NB4 (cell line): ENCODE measurements around the gene OR1E1.
"Not testable (repeated sequence)": the region's sequence is repeated elsewhere in the genome, so short reads cannot be mapped to it uniquely, and the experiment has no call there.

Experiments
- DNase-seq: peaks from one replicate; pipeline ENCODE4 v3.0.0; 2010; ENCODE audit warnings: low read depth
- H3K4me3 ChIP-seq: one replicate; pipeline ENCODE4 v1.5.1; 2011; ENCODE audit warnings: mild to moderate bottlenecking, low read depth, low read length, moderate library complexity
- MYC ChIP-seq: IDR thresholded peaks from 2 replicates; pipeline ENCODE4 v1.6.1; 2011; ENCODE audit warnings: low read depth, low read length
- POLR2A ChIP-seq: IDR thresholded peaks from 2 replicates; pipeline ENCODE4 v1.6.1; 2011; ENCODE audit warnings: mild to moderate bottlenecking; ENCODE audit not compliant: insufficient read length; ENCODE audit errors: extremely low read depth
- TF ChIP-seq, protein P1 (sequence below): IDR thresholded peaks from 2 replicates; pipeline ENCODE4 v1.6.1; 2011; ENCODE audit warnings: low read depth, low read length
- TF ChIP-seq, protein P2 (sequence below): IDR thresholded peaks from one replicate; pipeline ENCODE4 v1.5.1; 2012; ENCODE audit warnings: low read depth, low read length

OR1E1 gene

DNA sequence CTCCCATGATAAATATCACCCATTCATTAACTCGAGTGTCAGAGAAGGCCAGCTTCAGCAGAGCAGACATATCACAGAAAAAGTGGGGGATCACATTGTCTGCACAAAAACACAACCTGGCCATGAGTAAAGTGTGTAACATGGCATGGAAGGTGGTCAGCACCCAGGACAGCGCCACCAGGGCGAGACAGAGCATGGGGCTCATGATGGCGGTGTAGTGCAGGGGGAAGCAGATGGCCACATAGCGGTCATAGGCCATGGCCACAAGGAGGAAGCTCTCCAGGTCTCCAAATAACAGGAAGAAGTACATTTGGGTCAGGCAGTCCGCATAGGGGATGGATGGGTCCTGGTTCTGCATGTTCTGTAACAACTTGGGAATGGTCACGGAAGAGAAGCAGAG, 409 bp downstream of the OR1E1 start:
- peak; percentile 25 for DNase-seq
- TF ChIP-seq, protein P1, sequence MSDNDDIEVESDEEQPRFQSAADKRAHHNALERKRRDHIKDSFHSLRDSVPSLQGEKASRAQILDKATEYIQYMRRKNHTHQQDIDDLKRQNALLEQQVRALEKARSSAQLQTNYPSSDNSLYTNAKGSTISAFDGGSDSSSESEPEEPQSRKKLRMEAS: 0 out of 2 replicates have a peak, but pooled peaks have one; percentile 5
- H3K4me3 ChIP-seq: not testable (repeated sequence)

DNA sequence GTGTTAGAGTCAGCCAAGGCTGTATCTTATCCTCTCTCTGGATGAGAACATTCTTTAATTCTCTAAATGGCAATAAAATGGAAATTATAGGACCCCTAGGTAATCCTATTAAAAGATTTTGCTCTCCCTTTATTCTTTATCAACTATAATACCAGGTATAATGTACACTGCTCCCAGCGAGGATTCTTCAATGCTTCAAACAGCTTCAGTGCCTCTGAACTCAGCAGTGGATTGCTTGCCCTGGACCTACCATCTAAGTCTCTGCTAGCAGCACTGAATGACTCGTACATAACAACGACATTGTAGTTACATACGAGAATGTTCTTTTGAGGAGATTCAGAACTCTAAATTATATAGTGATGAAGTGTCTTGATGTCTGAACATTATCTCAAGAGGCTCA, 8.4 kb downstream of the OR1E1 start:
- TF ChIP-seq POLR2A (no peak), MYC (no peak)
- TF ChIP-seq, protein P2, sequence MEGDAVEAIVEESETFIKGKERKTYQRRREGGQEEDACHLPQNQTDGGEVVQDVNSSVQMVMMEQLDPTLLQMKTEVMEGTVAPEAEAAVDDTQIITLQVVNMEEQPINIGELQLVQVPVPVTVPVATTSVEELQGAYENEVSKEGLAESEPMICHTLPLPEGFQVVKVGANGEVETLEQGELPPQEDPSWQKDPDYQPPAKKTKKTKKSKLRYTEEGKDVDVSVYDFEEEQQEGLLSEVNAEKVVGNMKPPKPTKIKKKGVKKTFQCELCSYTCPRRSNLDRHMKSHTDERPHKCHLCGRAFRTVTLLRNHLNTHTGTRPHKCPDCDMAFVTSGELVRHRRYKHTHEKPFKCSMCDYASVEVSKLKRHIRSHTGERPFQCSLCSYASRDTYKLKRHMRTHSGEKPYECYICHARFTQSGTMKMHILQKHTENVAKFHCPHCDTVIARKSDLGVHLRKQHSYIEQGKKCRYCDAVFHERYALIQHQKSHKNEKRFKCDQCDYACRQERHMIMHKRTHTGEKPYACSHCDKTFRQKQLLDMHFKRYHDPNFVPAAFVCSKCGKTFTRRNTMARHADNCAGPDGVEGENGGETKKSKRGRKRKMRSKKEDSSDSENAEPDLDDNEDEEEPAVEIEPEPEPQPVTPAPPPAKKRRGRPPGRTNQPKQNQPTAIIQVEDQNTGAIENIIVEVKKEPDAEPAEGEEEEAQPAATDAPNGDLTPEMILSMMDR: no peak
- TF ChIP-seq, protein P1: no peak
- H3K4me3 ChIP-seq: no peak overlapping the region
- no peak for DNase-seq

DNA sequence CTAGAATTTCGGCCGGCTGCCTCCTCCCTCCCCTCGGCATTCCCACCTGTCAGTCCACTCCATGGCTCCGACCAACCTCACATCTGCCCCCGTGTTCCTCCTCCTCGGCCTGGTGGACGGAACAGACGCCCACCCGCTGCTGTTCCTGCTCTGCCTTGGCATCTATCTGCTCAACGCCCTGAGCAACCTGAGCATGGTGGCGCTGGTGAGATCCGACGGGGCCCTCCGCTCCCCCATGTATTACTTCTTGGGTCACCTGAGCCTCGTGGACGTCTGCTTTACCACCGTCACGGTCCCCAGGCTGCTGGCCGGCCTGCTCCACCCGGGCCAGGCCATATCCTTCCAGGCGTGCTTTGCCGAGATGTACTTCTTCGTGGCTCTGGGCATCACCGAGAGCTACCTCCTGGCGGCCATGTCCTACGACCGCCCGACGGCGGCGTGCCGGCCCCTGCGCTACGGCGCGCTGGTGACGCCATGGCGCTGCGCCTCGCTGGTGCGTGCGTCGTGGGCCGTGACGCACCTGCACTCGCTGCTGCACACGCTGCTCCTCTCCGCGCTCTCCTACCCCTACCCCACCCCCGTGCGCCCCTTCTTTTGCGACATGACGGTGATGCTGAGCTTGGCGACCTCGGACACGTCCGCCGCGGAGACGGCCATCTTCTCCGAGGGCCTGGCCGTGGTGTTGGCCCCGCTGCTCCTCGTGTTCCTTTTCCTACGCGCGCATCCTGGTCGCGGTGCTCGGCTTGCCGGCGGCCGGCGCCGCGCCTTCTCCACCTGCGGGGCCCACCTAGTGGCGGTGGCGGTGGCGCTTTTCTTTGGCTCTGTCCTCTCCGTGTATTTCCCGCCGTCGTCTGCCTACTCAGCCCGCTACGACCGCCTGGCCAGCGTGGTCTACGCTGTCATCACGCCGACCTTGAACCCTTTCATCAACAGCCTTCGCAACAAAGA, 12.1 kb downstream of the OR1E1 start, which contains the start of gene OR3A2:
TSS of gene OR3A2 (minus strand) at position 440 of the 948 bp plus-strand sequence.
- DNase-seq: no peak
- no peak within 1 kb of the TSS for H3K4me3 ChIP-seq
- TF ChIP-seq POLR2A: no peak

DNA sequence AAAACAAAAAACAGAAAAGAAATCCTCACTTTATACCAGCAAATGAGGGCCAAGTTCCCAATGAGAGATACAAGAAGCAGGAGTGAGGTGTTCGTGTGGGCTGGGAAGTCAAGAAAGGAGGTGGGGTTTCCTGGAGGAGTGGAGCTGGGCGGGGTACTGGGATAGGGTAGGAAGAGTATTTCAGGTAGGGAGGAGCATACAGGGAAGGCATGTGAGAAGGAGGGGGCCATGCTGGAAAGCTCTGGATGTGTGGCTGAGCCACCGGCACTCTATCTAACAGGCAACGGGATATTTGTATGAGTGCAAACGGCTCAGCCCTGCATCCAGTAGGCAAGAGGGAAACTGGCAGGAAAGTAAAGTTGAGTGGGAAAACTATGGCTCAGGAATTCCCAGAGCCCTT, 16.3 kb downstream of the OR1E1 start:
- TF ChIP-seq MYC: no peak
- no peak for TF ChIP-seq POLR2A
- no peak for DNase-seq
- no peak overlapping the region for H3K4me3 ChIP-seq

DNA sequence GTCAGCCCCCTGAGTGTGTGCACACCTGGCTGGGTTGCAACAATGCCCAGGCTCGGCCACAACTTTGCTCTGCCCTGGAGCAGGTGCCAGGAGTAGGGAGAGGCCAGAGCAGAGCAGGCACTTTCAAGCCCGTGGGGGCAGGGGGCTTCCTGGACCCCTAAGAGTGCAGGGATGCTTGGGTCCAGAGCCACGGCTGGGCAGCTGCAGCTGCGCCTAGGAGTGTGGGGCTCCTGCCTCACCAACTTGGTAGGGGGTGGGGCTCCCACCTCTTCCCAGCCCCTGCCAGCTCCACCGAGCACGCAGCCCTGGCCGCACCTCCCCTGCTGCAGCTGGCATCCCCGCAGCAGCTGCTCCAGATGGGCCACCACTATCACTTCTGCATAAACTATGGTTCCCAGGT, 19.9 kb downstream of the OR1E1 start:
- DNase-seq: no peak
- TF ChIP-seq, protein P2: no peak
- TF ChIP-seq, protein P1: no peak
- TF ChIP-seq MYC (no peak), POLR2A (no peak)
- no peak overlapping the region for H3K4me3 ChIP-seq

DNA sequence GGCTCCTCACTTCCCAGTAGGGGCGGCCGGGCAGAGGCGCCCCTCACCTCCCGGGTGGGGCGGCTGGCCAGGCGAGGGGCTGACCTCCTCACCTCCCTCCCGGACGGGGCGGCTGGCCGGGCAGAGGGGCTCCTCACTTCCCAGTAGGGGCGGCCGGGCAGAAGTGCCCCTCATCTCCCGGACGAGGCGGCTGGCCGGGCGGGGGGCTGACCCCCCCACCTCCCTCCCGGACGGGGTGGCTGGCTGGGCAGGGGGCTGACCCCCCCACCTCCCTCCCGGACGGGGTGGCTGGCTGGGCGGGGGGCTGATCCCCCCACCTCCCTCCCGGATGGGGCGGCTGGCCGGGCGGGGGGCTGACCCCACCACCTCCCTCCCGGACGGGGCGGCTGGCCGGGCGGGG, 27.0 kb downstream of the OR1E1 start:
- H3K4me3 ChIP-seq, DNase-seq: not testable (repeated sequence)
